Putamen (tissue), 1 donor: ENCODE data around the gene PRDM2.

ENCODE experiments used
- DNase-seq: peaks from one replicate; pipeline ENCODE4 v3.0.0-alpha.2; 2016; ENCODE audit warnings: low spot score

Gene PRDM2

DNA sequence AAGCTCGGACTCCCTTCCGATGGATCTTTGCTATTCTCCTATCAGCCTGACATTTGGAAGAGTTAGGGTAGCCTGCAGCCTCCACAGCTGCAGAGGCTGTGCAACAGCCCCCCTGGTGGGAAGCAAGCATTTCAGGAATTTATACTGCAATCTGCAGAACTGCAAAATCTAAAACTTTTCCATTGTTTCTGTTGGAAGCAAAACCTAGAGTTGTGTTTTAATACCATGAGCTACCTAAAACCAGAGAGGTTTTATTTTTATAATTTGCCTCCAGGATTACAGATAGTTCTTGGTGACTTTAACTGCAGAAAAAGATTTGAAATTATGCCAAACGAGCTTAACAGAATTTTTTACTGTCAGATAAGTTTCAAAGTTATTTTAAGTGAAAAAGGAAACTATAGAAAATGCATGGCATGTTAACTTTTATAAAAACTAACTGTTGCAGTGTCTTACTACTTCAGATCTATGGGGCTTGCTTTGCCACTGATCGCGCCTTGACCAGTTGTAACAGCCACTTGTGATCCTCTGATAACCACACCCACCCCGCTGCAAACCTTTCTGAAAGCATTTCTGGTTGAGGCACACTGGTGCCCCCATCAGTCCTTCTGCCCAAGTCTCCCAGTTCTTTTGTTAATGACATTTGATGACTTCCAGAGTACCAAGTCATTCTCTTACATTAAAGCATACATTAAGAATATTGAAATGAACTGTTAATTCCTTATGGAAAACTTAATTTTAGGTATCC, 64.8 kb downstream of the PRDM2 start:
- no peak for DNase-seq

DNA sequence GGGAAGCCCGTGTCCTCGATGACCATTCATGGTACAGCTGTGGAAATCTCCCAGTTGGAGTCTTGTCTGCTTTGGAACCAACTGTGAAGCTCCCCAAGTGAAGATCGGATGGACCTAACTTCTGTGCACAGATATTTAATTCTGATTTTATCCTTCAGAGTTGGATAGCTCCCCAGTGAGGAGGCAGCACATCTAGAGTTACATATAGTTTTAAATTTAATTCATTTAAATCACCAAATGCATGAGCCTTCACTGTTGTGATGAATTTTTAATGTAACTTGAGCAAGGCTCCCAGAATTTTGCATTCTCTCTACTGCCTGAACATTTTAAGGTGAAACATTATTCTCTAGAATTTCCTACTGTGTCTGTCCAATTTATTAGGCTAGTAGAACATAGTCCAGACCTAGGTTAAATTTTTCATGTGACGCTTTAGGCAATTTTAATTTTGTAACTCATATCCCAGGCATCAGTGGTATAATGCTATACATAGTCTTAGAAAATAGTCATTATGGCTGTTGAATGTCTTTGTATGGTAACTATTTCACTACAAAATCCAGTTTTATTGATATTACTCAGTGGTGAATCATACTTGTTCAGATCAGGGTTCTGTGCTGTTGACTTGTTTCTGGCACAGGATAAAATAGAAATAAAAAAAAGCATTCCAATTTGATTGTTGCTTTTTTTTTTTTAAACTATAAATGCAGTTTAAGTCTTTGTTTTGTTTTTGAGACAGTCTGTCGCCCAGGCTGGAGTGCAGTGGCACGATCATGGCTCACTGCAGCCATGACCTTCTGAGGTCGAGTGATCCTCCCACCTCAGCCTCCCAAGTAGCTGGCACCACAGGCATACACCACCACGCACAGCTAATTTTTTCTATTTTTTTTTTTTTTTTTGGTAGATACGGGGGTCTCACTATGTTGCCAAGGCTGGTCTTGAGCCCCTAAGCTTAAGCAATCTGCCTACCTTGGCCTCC, 66.9 kb downstream of the PRDM2 start:
- no peak for DNase-seq

- DNase-seq = no peak
These were observed 69.2 kb downstream of the PRDM2 start for GRCh38 chr1:13769212-13769611.

DNA sequence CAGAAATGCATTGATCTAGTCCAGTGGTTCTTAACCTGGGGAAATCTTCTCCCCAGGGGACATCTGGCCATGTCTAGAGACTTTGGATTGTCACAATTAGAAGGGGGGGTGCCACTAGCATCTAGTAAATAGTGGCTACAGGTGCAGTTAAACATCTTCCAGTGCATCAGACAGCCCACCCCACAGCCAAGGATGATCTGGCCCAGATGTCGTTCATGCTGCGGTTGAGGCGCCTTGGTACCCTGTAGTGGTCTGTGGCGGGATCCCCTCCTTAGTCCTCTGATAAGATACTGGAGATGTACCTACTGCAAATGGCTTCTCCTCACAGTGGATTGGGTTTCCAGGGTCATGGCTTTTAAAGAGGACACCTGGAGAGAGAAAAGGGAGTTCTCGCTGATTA, 69.8 kb downstream of the PRDM2 start:
- DNase-seq = no peak

DNA sequence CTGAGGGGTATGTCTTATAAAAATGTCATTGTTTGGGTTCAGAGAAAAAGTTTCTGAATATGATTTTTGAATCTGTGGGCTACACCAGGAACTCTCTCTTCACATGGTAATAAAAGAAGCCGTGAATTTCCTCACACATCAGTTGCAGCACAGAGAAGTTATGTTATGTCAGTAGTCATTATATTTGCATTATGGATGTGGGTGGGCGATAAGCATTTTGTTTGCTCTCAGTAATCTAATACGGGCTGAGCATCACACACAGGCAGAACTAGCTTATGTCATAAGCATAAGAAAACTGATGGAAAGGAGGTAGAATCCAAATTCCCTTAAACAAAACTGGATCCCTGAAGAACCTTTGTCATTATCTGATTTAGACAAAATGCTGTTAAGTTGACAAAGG, 70.8 kb downstream of the PRDM2 start:
- no peak for DNase-seq

- no peak for DNase-seq
These were observed 71.8 kb downstream of the PRDM2 start for GRCh38 chr1:13771745-13772144.

- no peak for DNase-seq
These were observed 72.3 kb downstream of the PRDM2 start for GRCh38 chr1:13772271-13772670.

DNA sequence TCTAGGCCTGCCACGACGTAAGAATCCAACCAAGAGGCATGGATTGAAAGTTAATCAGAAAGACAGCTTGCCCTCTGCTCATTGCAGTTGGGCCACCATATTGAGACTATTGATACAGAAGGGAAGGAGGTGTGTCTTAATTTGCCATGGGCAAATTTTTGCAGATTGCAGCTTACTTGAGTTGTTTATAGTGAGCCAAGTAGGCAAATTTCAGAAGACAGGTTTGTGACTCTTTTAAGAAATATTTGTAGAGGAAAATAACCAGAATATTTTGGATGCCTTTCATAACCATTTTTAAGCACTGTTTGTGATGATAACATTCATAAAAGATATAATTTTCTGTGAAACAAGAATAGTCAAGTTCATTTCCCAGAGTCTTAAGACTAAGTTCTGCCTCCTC, 74.1 kb downstream of the PRDM2 start:
- no peak for DNase-seq

GRCh38 chr1:13775459-13775858, 75.5 kb downstream of the PRDM2 start:
- DNase-seq = no peak

DNA sequence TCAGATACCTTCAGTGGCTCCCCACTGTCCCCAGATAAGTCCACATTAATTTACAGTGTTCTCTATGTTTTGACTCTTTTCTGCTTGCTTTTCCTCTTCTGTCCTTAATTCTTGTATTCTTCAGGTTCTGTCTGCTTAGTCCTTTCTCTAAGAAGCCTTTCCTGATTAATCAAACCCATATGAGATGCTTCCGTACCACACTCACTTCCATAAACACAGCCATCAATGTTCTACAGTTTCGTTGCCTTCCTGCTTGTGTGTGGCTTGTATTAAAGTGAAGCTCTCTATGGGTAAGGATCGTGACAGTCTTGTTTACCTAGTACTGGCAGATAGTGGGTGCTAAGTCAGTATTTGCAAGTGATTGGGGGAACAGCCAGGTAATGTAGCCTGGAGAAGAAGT, 75.9 kb downstream of the PRDM2 start:
- no peak for DNase-seq

GRCh38 chr1:13778431-13778830, 78.4 kb downstream of the PRDM2 start:
- no peak for DNase-seq

DNA sequence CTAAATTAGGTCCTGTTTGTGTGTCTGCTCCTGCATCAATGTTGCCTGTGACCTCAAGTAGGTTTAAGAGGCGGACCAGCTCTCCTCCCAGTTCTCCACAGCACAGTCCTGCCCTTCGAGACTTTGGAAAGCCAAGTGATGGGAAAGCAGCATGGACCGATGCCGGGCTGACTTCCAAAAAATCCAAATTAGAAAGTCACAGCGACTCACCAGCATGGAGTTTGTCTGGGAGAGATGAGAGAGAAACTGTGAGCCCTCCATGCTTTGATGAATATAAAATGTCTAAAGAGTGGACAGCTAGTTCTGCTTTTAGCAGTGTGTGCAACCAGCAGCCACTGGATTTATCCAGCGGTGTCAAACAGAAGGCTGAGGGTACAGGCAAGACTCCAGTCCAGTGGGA, 79.9 kb downstream of the PRDM2 start:
- DNase-seq = no peak

DNA sequence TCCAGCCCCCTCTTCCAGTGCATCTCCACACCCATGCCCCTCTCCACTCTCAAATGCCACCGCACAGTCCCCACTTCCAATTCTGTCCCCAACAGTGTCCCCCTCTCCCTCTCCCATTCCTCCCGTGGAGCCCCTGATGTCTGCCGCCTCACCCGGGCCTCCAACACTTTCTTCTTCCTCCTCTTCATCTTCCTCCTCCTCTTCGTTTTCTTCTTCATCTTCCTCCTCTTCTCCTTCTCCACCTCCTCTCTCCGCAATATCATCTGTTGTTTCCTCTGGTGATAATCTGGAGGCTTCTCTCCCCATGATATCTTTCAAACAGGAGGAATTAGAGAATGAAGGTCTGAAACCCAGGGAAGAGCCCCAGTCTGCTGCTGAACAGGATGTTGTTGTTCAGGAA, 80.8 kb downstream of the PRDM2 start:
- no peak for DNase-seq

- DNase-seq = no peak
These were observed 81.2 kb downstream of the PRDM2 start for GRCh38 chr1:13781228-13781627.

- DNase-seq = no peak
These were observed 82.1 kb downstream of the PRDM2 start for GRCh38 chr1:13781907-13782633.

- no peak for DNase-seq
These were observed 82.8 kb downstream of the PRDM2 start for GRCh38 chr1:13782634-13783360.

GRCh38 chr1:13783551-13783950, 83.6 kb downstream of the PRDM2 start:
- no peak for DNase-seq

DNA sequence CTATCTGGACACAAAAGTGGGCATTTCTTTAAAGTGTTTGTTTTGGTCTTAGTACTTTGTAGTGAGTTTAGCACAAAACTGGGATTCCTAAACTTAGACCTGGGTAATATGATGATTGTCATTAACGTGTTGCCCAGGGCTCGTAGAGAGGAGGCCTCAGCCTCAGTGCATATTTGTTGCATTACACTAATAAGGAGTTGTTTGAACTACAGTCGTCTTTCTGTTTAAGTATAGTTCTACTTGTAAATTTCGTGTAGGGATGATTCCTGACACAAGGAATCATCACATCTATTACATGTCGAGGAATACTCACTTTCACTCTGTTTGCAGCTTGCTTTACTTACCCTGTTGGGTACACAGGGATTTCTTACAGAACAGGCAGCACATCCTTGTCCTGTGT, 85.0 kb downstream of the PRDM2 start:
- DNase-seq = no peak

GRCh38 chr1:13786541-13786940, 86.6 kb downstream of the PRDM2 start:
- DNase-seq = no peak

GRCh38 chr1:13788795-13789194, 88.8 kb downstream of the PRDM2 start:
- DNase-seq = no peak

- no peak for DNase-seq
These were observed 90.5 kb downstream of the PRDM2 start for GRCh38 chr1:13790290-13791030.
